CD4-positive, alpha-beta T cell treated with Interleukin-15 for 4 hours (primary cell): ENCODE results near the gene CDX4.
"Not testable (repeated sequence)": the region's sequence is repeated elsewhere in the genome, so short reads cannot be mapped to it uniquely, and the experiment has no call there.

Experiments used
- DNase-seq: peaks from one replicate; pipeline ENCODE4 v3.0.0-alpha.2; 2020; ENCODE audit warnings: low spot score

CDX4 gene

GRCh38 chrX:73446831-73447230 is at the start of gene CDX4:
Gene CDX4, plus strand, starts transcription at chrX:73447053. Its CDS starts 201 bp downstream, at chrX:73447254.
- no peak for DNase-seq

- no peak for DNase-seq
Measured at GRCh38 chrX:73398185-73398914, 48.5 kb upstream of the CDX4 start.

GRCh38 chrX:73400136-73400748 is 46.6 kb upstream of the CDX4 start:
- no peak for DNase-seq

- no peak for DNase-seq
Measured at GRCh38 chrX:73401591-73402266, 45.1 kb upstream of the CDX4 start.

GRCh38 chrX:73412930-73413329 is 33.9 kb upstream of the CDX4 start:
- DNase-seq = no peak

GRCh38 chrX:73447311-73447794 is 500 bp downstream of the CDX4 start:
- no peak for DNase-seq

GRCh38 chrX:73448379-73448778 is 1.5 kb downstream of the CDX4 start:
- no peak for DNase-seq

GRCh38 chrX:73455171-73455570 is 8.3 kb downstream of the CDX4 start:
- DNase-seq = no peak

- DNase-seq = no peak
Measured at GRCh38 chrX:73457306-73457705, 10.5 kb downstream of the CDX4 start.

- no peak for DNase-seq
Measured at GRCh38 chrX:73468376-73468775, 21.5 kb downstream of the CDX4 start.

GRCh38 chrX:73478961-73479360 is 32.1 kb downstream of the CDX4 start:
- no peak for DNase-seq

- no peak for DNase-seq
Measured at GRCh38 chrX:73481521-73481920, 34.7 kb downstream of the CDX4 start.

- DNase-seq = no peak
Measured at GRCh38 chrX:73490661-73491060, 43.8 kb downstream of the CDX4 start.

- not testable (repeated sequence) for DNase-seq
Measured at GRCh38 chrX:73492178-73492577, 45.3 kb downstream of the CDX4 start.
